ENCODE results near the gene AP4E1. TPM values are rescaled to one million over a fixed set of nuclear protein-coding genes. Genes with fewer than 3 reads are reported as not detected.

The AP4E1 gene
- total RNA-seq, 1 experiment from 2014 or later, result 9.5 TPM

DNA sequence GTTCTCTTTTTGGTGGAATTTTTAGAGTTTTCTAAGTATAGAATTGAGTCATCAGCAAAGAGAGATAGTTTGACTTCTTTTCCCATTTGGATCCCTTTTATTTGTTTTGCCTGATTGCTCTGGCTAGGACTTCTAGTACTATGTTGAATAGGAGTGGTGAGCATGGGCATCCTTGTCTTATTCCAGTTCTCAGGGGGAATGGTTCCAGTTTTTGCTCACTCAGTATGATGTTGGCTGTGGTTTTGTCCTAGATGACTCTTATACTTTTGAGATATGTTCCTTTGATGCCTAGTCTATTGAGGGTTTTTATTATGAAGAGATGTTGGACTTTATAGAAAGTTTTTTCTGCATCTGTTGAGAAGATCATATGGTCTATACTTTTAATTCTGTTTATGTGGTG lies 113.7 kb downstream of the AP4E1 start:
- no peaks in the 10 kb centered on the region for H3K4me1 Mint-ChIP-seq
- H3K27me3 Mint-ChIP-seq (ENCODE audit: low read depth), result no peaks in the 10 kb centered on the region
- ATAC-seq (no peak), DNase-seq (ENCODE audit: low spot score) (no peak)
- no peak overlapping the region for H3K27ac Mint-ChIP-seq
- ChIA-PET CTCF (no interaction called here), POLR2A (no interaction called here)
- H3K36me3 Mint-ChIP-seq, result no peaks in the 10 kb centered on the region
- TF ChIP-seq, protein P1, sequence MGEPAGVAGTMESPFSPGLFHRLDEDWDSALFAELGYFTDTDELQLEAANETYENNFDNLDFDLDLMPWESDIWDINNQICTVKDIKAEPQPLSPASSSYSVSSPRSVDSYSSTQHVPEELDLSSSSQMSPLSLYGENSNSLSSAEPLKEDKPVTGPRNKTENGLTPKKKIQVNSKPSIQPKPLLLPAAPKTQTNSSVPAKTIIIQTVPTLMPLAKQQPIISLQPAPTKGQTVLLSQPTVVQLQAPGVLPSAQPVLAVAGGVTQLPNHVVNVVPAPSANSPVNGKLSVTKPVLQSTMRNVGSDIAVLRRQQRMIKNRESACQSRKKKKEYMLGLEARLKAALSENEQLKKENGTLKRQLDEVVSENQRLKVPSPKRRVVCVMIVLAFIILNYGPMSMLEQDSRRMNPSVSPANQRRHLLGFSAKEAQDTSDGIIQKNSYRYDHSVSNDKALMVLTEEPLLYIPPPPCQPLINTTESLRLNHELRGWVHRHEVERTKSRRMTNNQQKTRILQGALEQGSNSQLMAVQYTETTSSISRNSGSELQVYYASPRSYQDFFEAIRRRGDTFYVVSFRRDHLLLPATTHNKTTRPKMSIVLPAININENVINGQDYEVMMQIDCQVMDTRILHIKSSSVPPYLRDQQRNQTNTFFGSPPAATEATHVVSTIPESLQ (CRISPR knock-in tag; IDR thresholded peaks at IDR 0.05), result no peak
- TF ChIP-seq, protein P2, sequence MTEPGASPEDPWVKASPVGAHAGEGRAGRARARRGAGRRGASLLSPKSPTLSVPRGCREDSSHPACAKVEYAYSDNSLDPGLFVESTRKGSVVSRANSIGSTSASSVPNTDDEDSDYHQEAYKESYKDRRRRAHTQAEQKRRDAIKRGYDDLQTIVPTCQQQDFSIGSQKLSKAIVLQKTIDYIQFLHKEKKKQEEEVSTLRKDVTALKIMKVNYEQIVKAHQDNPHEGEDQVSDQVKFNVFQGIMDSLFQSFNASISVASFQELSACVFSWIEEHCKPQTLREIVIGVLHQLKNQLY (CRISPR knock-in tag; IDR thresholded peaks at IDR 0.05), result no peak
- TF ChIP-seq CDX4 (CRISPR knock-in tag; IDR thresholded peaks at IDR 0.05; ENCODE audit: borderline replicate concordance) (no peak), ZBTB43 (CRISPR knock-in tag; IDR thresholded peaks at IDR 0.05) (no peak), MYBL2 (CRISPR knock-in tag; IDR thresholded peaks at IDR 0.05) (no peak), ZNF671 (CRISPR knock-in tag; IDR thresholded peaks at IDR 0.05) (no peak), KAT7 (CRISPR knock-in tag; IDR thresholded peaks at IDR 0.05; ENCODE audit: borderline replicate concordance) (no peak), ESRRA (CRISPR knock-in tag; IDR thresholded peaks at IDR 0.05; ENCODE audit: borderline replicate concordance) (no peak), NR1H2 (CRISPR knock-in tag; IDR thresholded peaks at IDR 0.05) (no peak), FOXJ3 (CRISPR knock-in tag; IDR thresholded peaks at IDR 0.05; ENCODE audit: borderline replicate concordance) (no peak)
- TF ChIP-seq, protein P3, sequence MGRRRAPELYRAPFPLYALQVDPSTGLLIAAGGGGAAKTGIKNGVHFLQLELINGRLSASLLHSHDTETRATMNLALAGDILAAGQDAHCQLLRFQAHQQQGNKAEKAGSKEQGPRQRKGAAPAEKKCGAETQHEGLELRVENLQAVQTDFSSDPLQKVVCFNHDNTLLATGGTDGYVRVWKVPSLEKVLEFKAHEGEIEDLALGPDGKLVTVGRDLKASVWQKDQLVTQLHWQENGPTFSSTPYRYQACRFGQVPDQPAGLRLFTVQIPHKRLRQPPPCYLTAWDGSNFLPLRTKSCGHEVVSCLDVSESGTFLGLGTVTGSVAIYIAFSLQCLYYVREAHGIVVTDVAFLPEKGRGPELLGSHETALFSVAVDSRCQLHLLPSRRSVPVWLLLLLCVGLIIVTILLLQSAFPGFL (CRISPR knock-in tag; IDR thresholded peaks at IDR 0.05; ENCODE audit: borderline replicate concordance), result no peak
- TF ChIP-seq, protein P4, sequence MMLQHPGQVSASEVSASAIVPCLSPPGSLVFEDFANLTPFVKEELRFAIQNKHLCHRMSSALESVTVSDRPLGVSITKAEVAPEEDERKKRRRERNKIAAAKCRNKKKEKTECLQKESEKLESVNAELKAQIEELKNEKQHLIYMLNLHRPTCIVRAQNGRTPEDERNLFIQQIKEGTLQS (CRISPR knock-in tag; conservative IDR thresholded peaks at IDR 0.05), result no peak
- H3K9me3 Mint-ChIP-seq, result peaks cover 11% of the 10 kb centered on the region
- no peak overlapping the region for H3K4me3 Mint-ChIP-seq

- ATAC-seq, result no peak
- POLR2A ChIA-PET, result no interaction called here
- TF ChIP-seq NR1H2 (CRISPR knock-in tag; IDR thresholded peaks at IDR 0.05), result no peak
- TF ChIP-seq, protein P5, sequence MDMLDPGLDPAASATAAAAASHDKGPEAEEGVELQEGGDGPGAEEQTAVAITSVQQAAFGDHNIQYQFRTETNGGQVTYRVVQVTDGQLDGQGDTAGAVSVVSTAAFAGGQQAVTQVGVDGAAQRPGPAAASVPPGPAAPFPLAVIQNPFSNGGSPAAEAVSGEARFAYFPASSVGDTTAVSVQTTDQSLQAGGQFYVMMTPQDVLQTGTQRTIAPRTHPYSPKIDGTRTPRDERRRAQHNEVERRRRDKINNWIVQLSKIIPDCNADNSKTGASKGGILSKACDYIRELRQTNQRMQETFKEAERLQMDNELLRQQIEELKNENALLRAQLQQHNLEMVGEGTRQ (CRISPR knock-in tag; IDR thresholded peaks at IDR 0.05), result no peak
- TF ChIP-seq, protein P6, sequence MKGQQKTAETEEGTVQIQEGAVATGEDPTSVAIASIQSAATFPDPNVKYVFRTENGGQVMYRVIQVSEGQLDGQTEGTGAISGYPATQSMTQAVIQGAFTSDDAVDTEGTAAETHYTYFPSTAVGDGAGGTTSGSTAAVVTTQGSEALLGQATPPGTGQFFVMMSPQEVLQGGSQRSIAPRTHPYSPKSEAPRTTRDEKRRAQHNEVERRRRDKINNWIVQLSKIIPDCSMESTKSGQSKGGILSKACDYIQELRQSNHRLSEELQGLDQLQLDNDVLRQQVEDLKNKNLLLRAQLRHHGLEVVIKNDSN (CRISPR knock-in tag; IDR thresholded peaks at IDR 0.05), result no peak
- TF ChIP-seq CTCF (IDR thresholded peaks at IDR 0.05), result no peak
- TF ChIP-seq ZNF219 (CRISPR knock-in tag; IDR thresholded peaks at IDR 0.05; ENCODE audit: borderline replicate concordance), result no peak
- TF ChIP-seq, protein P3 (CRISPR knock-in tag; IDR thresholded peaks at IDR 0.05; ENCODE audit: borderline replicate concordance), result no peak
- TF ChIP-seq ATF1 (CRISPR knock-in tag; IDR thresholded peaks at IDR 0.05), result no peak
- TF ChIP-seq TEAD4 (CRISPR knock-in tag; IDR thresholded peaks at IDR 0.05), result no peak
- no peak for TF ChIP-seq ZNF121 (CRISPR knock-in tag; IDR thresholded peaks at IDR 0.05)
- TF ChIP-seq E2F4 (CRISPR knock-in tag; IDR thresholded peaks at IDR 0.05; ENCODE audit: borderline replicate concordance, low read depth), result no peak
- TF ChIP-seq NFYB (CRISPR knock-in tag; conservative IDR thresholded peaks at IDR 0.05; ENCODE audit: low read depth), result no peak
- no peak for TF ChIP-seq ZNF263 (CRISPR knock-in tag; IDR thresholded peaks at IDR 0.05; ENCODE audit: low read depth)
- no peak for TF ChIP-seq CREB1 (CRISPR knock-in tag; IDR thresholded peaks at IDR 0.05)
These were observed 115.0 kb downstream of the AP4E1 start for GRCh38 chr15:51023499-51023898.

More at GRCh38 chr15:51023499-51023898, 115.0 kb downstream of the AP4E1 start:
- peaks cover 19% of the 10 kb centered on the region for H3K9me3 Mint-ChIP-seq
- no peak overlapping the region for H3K4me3 Mint-ChIP-seq
- peaks cover 4% of the 10 kb centered on the region; the same call in 1 of the 2 replicates for H3K36me3 Mint-ChIP-seq
- CTCF ChIA-PET, result no interaction called here
- no peaks in the 10 kb centered on the region for H3K4me1 Mint-ChIP-seq
- H3K27ac Mint-ChIP-seq, result no peak overlapping the region
- no peak for DNase-seq (ENCODE audit: low spot score)
- no peaks in the 10 kb centered on the region for H3K27me3 Mint-ChIP-seq (ENCODE audit: low read depth)
